ENCODE measurements around the gene SEMA3D. TPM values are rescaled to one million over a fixed set of nuclear protein-coding genes. Genes with fewer than 3 reads are reported as not detected.
"Not testable (repeated sequence)": the region's sequence is repeated elsewhere in the genome, so short reads cannot be mapped to it uniquely, and the experiment has no call there.

SEMA3D gene
- total RNA-seq, 1 experiment from 2014 or later: 9.2 TPM

GRCh38 chr7:84998665-84999064, 188.2 kb downstream of the SEMA3D start:
- DNase-seq (ENCODE audit: low read depth): no peak

DNA sequence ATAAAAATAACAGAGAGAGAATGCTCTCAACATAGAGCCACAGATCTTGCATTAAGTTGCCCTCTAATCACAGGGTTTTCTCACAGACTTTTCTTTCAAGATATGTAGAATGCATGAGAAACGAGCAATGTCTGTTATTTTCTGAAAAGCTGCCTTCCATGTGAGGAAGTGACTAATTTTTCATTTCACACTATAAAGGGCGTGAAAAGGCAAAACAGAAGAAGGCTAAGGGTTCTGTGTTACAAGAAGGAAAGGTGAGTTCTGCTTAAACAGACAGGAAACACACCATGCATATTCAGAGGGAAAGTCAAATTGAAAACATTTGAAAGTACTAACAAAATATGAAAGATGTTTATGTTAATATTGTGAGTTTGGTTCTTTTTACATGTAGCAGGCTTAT, 189.2 kb downstream of the SEMA3D start:
- DNase-seq (ENCODE audit: low read depth): no peak

DNA sequence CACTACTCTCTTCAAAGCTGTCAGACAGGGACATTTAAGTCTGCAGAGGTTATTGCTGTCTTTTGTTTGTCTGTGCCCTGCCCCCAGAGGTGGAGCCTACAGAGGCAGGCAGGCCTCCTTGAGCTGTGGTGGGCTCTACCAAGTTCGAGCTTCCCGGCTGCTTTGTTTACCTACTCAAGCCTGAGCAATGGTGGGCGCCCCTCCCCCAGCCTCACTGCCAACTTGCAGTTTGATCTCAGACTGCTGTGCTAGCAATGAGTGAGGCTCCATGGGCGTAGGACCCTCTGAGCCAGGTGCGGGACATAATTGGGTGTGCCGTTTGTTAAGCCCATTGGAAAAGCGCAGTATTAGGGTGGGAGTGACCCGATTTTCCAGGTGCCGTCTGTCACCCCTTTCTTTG, 193.9 kb downstream of the SEMA3D start:
- DNase-seq (ENCODE audit: low read depth): not testable (repeated sequence)

DNA sequence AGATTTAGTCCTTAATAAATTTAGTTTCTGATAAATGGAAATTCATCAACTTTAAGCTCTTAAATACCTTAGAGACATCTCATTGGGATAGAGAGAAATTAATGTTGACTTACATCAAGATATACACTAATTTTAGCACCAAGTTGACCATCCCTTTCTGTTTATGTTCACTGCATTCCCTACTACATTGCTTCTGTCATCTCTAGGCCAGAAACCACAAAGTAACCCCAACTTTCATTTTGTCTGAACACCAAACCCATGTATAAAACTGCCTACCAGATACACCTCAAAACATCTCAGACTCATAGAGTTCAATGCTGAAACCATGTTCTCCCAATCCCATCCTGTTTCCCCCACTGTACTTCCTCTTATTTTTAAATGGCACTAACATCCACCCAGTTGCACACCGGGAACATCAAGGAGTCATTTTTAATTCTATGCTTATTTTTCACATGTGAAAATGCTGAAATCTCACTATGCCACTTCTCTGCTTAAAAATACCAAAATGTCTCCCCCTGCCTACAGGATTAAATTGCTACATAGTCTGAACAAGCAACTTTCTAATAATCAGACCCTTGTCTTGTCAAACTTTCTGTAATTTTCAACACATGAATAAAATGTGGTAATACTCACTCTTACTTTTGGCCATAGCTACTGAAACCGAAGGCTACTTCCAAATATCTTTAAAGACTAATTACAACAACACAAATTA, 201.6 kb downstream of the SEMA3D start:
- peak; percentile 41 for DNase-seq (ENCODE audit: low read depth)

DNA sequence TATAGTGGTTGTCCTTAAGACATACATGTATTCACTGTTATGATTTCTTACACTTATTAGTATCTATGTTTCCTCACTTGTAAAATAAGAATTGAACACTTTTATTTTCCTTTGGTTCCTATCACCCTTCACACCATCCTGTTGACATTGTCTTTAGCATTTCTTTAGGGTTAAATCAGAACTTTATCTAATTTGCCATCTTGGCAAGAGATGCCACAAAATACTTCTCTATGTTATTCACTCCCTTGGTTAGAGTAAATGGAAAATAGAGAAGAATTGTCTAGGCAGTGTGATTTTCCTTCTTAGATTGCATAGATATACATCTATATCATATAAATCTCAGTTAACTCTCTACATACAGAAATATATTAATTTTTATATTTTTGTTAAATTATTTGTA, 204.7 kb downstream of the SEMA3D start:
- DNase-seq (ENCODE audit: low read depth): peak; percentile 45

DNA sequence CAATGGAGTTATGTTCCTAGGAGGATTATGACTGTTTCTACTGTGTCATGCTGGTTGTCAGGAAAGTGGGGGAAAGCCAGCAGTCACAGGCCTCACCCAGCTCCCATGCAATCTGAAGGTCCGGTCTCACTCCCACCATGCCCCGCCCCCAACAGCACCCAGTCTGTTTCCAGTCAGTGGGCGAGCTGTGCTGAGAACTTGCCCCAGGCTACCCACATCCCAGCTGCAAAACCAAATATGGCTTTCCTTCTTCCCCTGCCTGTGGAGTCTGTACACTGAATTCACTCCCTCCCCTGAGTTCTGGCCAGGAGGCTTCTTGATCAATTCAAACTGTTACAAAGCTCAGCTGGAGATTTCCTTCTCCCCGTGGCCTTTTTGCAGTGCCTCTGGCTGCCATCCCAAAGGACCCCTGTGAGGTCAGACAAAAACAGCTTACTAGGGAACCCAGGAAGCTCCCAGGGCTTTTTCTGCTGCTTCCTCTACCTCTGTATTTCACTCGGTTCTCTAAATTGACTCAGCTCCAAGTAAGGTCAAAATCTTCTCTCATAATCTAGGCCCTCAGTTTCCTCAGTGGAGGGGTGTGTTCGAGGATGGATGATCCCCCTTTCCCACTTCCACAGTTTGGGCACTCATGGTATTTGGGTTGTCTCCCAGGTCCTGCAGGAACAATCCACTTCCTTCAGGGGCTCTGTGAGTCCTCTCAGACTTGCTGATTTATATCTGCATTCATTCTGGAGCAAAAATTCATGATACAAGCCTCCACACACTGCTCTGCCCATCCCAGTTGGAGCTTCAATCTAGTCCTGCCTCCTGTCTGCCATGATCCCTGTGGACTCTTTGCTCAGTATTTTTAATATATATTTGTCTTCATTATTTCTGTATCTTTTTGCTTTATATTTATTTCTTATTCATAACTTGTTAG, 205.5 kb downstream of the SEMA3D start:
- peak; percentile 67 for DNase-seq (ENCODE audit: low read depth)

DNA sequence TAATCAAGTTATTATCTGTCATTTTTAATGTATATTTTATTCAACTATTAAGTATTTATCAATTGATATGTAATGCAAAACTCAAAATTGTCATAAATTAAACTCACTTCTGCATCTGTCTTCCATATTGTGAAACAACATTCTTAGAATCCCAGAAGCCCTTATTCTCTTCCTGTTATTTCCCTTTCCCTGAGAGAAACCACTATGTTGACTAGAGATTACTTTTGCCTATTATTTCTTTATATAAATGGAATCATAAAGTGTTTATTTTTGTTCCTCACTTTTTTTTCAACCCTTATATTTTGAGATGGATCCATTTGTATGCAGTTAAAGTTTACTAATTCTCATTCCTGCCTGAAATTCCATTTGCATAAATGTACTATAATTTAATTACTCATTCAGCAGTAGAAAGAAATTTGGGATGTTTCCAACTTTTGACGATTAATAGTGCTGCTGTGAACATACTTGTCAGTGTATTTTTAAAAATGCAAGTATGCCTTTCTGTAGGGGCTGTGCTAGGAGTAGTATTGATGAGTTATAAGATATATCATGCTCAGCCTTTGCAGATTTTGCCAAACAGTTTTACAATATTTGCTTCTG, 211.2 kb downstream of the SEMA3D start:
- peak; percentile 43 for DNase-seq (ENCODE audit: low read depth)

- DNase-seq (ENCODE audit: low read depth): no peak
These were observed 215.5 kb downstream of the SEMA3D start for GRCh38 chr7:84971360-84971759.

DNA sequence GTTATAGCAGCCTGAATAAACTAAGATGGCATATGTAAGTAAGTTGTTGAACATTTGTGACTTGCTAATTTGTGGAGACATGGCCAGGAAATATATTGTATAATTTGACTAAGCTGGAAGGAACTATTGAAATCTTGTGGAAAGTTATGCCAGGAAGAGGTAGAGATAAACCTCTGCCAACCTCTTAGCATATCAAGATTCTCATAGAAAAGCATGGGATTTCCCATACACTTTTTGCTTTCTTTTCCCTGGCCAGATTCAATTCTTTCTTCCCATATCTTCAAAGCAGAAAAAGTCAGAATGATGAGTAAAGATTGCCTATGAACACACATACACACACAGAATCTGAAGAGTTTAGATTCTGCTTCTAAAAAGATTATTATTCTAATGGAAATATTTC, 216.2 kb downstream of the SEMA3D start:
- DNase-seq (ENCODE audit: low read depth): no peak

GRCh38 chr7:84953234-84953633, 233.6 kb downstream of the SEMA3D start:
- DNase-seq (ENCODE audit: low read depth): no peak

DNA sequence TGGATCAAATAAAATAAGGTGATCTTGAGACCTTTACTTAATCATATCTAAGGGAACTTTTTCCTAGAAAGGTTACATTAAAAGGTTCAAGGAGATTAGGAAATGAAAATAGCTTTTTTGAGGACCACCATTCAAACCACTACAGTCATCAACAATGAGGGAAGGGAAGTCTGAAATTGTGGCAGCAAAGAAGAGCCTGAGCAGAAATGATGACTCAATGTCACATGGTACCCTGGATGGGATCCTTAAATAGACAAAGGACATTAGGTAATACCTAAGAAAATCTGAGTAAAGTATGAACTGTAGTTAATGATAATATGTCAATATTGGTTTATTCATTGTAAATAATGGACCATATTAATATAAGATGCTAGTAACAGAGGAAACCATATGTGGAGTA, 236.0 kb downstream of the SEMA3D start:
- peak; percentile 55 for DNase-seq (ENCODE audit: low read depth)

DNA sequence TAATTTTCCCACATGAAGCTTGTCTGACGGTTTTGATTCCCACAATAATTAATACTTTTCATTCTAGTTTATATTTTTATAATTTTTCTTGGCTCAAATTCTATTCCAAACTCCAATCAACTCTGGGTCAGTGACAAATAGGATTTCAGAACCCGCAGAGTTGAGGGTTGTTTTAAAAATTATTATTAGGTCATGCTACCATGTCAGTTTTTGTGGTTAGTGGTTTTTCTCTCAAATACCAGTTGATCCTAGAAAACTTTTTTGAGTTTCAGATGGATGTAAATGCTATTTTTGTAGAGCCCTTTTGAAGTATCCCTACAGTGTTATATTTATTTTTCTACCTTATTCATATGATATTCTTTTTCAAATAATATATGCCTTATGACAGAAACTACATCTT, 237.4 kb downstream of the SEMA3D start:
- peak; percentile 5 for DNase-seq (ENCODE audit: low read depth)

DNA sequence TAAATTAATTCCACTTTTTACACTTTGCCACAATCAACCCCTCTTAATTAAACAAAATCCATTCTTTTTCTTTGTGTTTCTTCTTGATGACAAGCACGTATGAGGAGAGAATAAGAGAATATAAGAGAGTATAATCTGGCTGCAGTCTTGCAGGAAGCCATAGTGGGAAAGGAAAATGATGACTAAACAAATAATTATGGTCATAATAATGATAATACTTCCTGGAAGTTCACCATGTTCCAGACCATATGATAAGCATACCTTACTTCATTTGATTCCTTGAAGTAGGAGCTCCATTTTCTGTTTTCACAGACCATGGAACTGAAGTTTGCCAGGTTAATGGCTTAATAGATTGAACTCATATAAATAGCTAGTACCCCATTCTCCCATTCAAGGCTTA, 237.8 kb downstream of the SEMA3D start:
- no peak for DNase-seq (ENCODE audit: low read depth)

DNA sequence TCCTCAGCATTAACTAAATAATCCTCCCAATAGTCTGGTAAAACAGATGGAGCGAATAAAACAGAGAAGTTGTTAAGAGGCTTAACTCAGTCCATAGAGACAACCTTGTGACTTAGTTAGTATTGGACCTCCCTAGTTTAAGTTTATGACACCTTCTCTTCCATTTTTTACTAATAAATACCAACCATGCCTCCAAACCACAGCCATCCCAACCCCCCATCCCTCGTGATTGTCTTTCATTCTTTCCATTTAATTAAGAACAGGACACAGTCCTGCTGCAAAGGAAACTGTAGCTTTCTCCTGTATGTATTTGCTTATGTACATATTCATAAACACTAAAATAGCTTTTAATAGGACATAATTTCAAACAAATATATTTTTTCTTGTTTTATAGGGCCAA, 238.2 kb downstream of the SEMA3D start:
- no peak for DNase-seq (ENCODE audit: low read depth)

- DNase-seq (ENCODE audit: low read depth): no peak
These were observed 240.3 kb downstream of the SEMA3D start for GRCh38 chr7:84946549-84946948.
